GM18498 (cell line): ENCODE measurements around the gene PPP1R13L.

Experiments used
- ATAC-seq: cut with Tn5 transposase; IDR thresholded peaks from one replicate; pipeline ENCODE4 v1.9.1; 2021; ENCODE audit warnings: mild to moderate bottlenecking, moderate library complexity; ENCODE audit not compliant: unreplicated experiment

Gene PPP1R13L

DNA sequence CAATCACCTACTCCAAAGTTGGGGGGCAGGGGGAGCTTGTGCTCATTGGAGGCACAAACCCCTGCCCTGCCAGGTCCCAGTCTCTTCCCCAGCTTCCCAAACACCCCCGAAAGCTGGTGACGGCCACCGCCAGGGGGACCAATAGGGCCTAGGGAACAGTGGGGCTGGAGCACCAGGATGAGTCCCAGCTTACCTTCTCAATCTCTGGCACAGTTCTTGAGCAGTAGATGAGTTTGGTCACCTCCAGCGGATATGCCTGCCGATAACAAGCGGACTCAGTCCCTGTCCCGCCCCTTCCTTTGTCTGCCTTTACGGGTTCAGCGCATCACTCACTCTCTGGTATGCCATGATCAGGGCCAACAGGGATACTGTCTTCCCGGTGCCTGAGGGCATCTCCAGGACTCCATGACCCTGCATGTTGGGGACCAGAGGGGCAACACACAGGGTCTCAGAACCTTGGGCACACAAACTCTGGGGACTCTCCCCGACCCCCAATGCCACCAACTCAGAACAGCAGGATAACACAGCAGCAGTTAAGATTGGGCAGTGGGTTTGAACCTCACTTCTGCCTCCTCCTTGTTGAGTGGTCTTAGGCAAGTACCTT lies 36.0 kb downstream of the PPP1R13L start:
- no peak for ATAC-seq

DNA sequence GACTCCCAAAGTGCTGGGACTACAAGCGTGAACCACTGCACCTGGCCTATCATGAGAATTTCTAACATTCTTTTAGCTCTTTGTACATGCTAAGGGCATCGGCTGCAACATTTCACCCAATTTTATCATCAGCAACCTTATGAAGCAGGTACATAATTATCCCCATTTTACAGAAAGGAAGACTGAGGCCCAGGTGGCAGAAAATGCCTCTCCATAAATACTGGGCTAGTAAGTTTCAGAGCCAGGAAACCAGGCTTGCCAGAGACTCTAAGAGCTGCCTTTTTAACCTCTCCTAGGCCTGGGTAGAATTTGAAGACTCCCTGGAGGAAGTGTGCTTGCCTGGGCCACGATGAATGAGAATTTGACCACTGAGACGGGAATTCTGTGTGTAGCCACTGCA lies 36.7 kb downstream of the PPP1R13L start:
- ATAC-seq, result no peak

- no peak for ATAC-seq
Measured at GRCh38 chr19:45364696-45365095, 40.2 kb downstream of the PPP1R13L start.

GRCh38 chr19:45363861-45364459 lies 40.9 kb downstream of the PPP1R13L start:
- no peak for ATAC-seq

GRCh38 chr19:45362291-45362690 lies 42.6 kb downstream of the PPP1R13L start:
- no peak for ATAC-seq

DNA sequence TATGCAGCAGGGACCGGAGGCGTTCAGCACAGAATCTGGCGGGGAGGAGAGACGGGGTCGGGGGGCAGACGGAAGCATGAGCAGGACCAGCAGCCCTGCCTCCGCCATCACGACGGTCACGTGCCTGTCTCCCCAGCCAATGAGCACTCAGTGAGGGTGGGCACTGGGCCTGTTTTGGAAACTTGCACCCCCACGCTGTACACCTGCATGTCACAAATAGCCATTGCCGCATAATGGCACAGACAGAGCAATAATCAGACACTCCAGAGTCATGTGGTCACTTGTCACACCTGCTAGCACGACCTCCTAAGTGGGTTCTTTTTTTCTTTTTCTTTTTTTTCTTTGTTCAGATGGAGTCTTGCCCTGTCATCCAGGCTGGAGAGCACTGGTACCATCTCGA lies 43.3 kb downstream of the PPP1R13L start:
- no peak for ATAC-seq

DNA sequence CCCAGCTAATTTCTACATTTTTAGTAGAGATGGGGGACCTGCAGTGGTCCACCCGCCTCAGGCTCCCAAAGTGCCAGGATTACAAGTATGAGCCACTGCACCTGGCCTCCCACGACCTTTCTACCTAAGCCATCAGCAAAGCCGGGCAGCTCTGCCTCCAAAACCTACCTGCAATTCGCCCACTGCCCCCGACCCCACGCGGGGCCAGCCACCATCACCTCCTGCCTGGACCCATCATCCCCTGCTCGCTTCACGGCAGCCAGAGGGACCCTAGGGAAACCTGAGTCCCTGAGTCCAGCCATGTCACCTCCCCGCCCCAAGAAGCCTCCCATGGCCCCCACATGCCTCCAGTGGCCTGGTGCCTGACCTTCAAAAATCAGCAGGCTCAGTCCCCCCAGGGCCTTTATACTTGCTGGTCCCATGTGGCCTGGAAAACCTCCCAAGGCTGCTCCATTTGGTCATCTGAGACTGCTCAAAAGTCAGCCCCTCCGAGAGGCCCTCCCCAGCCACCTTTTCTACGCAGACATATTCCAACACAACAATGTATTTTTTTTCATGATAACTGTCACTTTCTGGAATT lies 46.6 kb downstream of the PPP1R13L start:
- ATAC-seq, result no peak

DNA sequence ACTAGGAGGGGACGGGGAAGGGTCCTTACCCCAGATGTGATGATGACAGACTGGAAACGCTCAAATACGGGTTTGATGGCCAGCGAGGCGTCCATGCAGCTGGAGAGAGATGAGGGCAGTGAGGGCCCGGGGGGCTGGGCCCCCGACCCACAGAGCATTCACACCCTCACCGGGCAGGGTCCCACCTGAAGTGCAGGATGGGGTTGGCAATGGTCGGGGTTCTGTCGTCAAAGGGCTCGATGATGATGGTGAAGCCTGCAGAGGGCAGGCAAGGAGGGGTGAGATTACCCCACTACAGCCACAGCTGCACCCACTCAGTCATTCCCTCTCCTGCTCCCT lies 47.5 kb downstream of the PPP1R13L start:
- no peak for ATAC-seq

DNA sequence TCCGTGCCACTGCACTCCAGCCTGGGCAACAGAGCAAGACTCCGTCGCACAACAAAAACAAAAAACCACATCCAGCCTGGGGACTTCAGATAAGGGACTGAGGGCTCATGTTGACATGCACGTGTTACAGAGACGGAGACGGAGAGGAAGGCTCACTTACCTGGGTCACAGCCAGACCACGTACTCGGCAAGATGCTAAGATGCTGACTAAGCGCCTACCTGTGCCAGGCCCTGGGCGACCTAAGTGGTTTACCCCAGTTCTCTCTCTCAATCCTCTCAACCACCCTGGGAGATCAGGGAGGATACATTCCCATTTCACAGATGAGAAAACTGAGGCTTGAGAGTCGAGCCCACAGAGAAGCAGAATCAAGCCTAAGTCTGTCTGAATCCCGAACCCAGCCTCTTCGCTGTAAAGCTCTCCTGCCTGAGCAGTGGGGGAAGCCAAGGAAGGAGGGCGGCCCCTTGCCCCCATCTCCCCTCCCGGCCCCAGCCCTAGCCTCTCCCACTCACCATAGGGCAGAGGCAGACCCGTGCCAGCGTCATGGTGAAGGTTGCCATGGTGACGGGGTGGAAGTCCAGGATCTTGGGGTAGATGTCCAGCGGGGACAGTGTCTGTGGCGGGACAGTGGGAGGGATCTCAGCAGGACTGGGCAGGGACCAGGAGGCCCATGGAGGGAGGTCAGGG lies 48.0 kb downstream of the PPP1R13L start:
- no peak for ATAC-seq

GRCh38 chr19:45355910-45356309 lies 49.0 kb downstream of the PPP1R13L start:
- no peak for ATAC-seq

DNA sequence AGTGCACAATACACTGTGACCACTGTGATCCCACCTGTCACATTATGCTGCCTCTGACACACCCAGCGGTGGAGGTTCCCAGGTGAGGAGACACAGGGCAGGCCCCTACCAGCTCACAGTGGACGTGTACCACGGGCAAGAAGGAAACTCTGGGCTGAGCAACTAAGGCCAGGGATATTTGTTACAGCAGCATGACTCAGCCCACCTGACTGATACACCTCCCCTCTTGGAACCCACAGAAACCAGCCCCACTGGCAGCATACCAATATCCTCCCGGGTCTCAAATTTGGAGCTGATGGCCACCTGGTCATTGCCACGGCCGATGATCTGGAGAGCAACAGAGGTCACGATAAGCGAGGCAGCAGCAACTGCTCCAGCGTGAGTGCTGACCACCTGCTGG lies 49.5 kb downstream of the PPP1R13L start:
- ATAC-seq, result no peak

DNA sequence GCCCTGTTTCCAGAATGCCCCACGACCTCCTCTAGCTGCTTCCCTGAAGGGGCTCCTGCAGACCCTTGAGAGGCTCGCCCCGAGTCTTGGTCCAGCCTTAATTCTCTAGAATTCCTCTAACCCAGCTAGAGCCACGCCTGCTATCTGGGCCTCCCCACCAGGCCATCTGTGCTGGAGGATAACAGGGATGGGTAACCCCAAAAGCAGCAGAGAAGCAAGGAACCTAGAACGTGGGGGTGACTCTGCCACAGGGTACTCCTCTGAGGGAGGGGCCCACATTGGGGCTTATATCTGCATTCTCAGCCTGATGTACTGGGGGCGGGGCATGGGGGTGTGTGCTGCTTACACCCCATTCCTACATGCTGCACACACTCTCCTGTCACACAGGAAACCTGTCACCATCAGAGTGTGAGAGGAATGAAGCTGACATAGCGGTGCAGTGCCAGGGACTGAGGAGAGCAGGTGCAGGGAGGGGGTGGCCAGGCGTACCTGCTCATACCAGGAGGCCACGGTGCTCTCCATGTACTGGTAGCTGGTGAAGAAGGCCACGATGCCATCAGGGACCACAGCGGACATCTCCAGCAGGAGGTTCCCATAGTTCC lies 50.5 kb downstream of the PPP1R13L start:
- ATAC-seq, result no peak

DNA sequence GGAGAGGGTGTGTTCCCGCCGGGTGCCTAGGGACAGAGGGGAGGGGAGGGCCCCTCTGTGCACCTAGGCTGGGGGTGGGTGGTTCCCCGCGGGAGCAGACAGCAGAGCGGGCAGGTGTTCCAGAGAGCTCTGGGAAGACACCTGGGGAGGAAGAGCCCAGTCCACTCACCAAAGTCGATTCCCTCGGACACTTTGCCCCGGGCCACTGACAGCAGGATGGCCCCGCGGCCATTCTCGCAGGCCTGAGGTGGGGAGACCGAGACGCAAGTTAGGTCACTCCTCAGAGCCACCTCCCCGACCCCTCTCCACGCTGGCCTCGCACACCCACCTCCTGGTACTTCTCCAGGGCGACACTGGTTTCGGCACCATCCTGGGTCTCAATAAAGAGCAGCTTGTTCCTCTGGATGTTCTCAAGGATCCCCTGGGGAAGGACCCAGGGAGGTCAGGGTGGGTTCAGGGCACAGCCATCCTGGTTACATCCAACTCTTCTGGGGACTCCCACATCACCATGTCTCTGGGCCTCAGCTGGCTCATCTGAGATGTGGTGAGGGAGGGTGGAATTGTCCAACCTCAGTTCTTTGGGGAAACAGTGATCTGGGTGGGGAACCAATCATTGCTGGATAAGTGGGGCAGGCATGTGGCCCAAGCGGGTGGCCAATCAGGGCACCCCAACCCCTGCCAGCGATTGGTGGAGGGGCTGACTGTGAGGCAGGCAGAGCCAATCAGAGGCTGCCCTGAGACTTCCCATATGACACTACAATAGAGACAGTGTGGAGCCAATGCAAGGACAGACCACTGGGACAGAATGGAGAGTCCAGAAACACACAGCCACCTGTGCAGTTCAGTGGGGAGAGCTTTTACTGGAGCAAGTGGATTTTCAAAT lies 51.7 kb downstream of the PPP1R13L start:
- ATAC-seq, result no peak

DNA sequence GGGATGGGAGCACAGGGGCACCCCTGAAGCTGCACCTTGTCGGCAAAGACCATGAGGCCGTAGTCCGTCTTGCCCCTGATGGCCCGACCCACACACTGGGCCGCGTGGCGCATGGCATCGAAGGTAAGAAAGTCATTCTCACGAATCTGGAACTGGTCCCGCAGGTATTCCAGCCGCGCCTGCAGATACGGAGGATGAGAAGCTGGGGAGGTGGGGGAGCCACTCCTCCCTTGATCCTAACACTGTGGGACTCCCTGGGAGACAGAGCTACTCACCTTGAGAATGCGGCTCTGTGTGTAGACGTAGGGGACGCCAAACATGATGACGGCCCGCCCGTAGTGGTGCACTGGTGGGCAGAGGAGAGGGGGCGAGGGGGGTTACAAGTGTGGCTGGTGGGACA lies 52.4 kb downstream of the PPP1R13L start:
- ATAC-seq, result no peak

- no peak for ATAC-seq
Measured at GRCh38 chr19:45352062-45352461, 52.8 kb downstream of the PPP1R13L start.

DNA sequence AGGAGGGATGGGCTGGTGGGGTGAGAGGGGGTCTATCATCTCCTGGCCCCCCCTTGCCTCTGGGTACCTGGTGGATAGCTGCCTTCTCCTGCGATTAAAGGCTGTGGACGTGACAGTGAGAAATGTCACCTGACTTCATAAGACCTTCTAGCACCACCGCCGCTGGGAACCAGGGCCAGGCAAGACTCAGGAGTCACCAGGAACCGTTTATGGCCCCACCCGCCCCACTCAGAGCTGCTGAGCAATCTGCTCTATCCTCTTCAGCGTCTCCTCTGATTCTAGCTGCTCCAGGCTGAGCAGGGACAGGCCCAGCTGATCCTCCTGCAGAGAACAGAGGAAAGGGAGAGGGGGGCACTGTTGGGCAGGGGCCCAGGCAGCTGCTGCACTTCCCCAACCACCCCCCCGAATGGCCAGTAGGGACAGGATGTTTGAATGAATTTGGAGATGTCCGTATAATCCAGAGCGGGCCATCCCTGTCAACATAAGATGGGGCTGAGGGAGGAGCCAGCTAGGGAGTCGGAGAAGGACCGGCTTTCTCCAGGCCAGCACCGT lies 53.4 kb downstream of the PPP1R13L start:
- no peak for ATAC-seq

GRCh38 chr19:45350477-45351058 lies 54.3 kb downstream of the PPP1R13L start:
- ATAC-seq, result no peak

- ATAC-seq, result no peak
Measured at GRCh38 chr19:45349430-45349941, 55.4 kb downstream of the PPP1R13L start.

GRCh38 chr19:45349126-45349415 lies 55.8 kb downstream of the PPP1R13L start:
- no peak for ATAC-seq
